Measurements from ENCODE around the gene KIF16B. TPM values are rescaled to one million over a fixed set of nuclear protein-coding genes. Genes with fewer than 3 reads are reported as not detected.

The KIF16B gene
- total RNA-seq, 1 experiment from 2014 or later: 16.6 TPM

- in situ Hi-C loops (cut with HindIII; ENCODE audit: low pct_unique_long_range_greater_than_20kb, low sequenced_read_pairs) (no loop called here), intact Hi-C loops (cut with micrococcal nuclease; ENCODE audit: unreplicated experiment) (no loop called here)
- TF ChIP-seq POLR2AphosphoS5 (IDR thresholded peaks at IDR 0.05; ENCODE audit: low read depth, low read length) (no peak), CTCF (IDR thresholded peaks at IDR 0.05) (no peak), SIN3A (IDR thresholded peaks at IDR 0.05; ENCODE audit: borderline replicate concordance, insufficient read depth, low read depth, low read length) (no peak), TCF7L2 (IDR thresholded peaks at IDR 0.05; ENCODE audit: low read depth, low read length) (no peak), REST (IDR thresholded peaks at IDR 0.05; ENCODE audit: insufficient read depth in 1 of 2, low read depth in 2 of 2, low read length in 1 of 2) (no peak)
- ATAC-seq (no peak), DNase-seq (ENCODE audit: low read depth, low spot score) (peak; percentile 7)
- H3K4me1 ChIP-seq (ENCODE audit: control insufficient read depth, insufficient read depth, low read length): no peaks in the 10 kb centered on the region
- H3K36me3 ChIP-seq (ENCODE audit: control insufficient read depth, insufficient read depth, low read length): no peaks in the 10 kb centered on the region; the same call in 1 of the 2 replicates
- H3K9me3 ChIP-seq (ENCODE audit: control insufficient read depth, insufficient read depth, low read depth, low read length): no peaks in the 10 kb centered on the region
- ChIA-PET POLR2A (no interaction called here), CTCF (no interaction called here)
- no peak overlapping the region for H3K27ac ChIP-seq (ENCODE audit: low read length)
- BruUV-seq (replicated peaks): no TSS peak
- H3K27me3 ChIP-seq (ENCODE audit: control insufficient read depth, insufficient read depth, low read length): no peaks in the 10 kb centered on the region
- H3K4me3 ChIP-seq (ENCODE audit: low read depth in 2 of 2, low read length in 2 of 2): no peak overlapping the region
These were observed 204.5 kb downstream of the KIF16B start for GRCh38 chr20:16368645-16369292.

GRCh38 chr20:16367948-16368560 lies 205.2 kb downstream of the KIF16B start:
- Histone ChIP-seq H3K9me3 (ENCODE audit: control insufficient read depth, insufficient read depth, low read depth, low read length) (no peaks in the 10 kb centered on the region), H3K4me3 (ENCODE audit: low read depth in 2 of 2, low read length in 2 of 2) (no peak overlapping the region), H3K27me3 (ENCODE audit: control insufficient read depth, insufficient read depth, low read length) (no peaks in the 10 kb centered on the region), H3K36me3 (ENCODE audit: control insufficient read depth, insufficient read depth, low read length) (no peaks in the 10 kb centered on the region; the same call in 1 of the 2 replicates), H3K4me1 (ENCODE audit: control insufficient read depth, insufficient read depth, low read length) (no peaks in the 10 kb centered on the region), H3K27ac (ENCODE audit: low read length) (no peak overlapping the region)
- no peak for DNase-seq (ENCODE audit: low read depth, low spot score)
- intact Hi-C loops (cut with micrococcal nuclease; ENCODE audit: unreplicated experiment) (no loop called here), in situ Hi-C loops (cut with HindIII; ENCODE audit: low pct_unique_long_range_greater_than_20kb, low sequenced_read_pairs) (no loop called here)
- CTCF ChIA-PET: no interaction called here
- POLR2A ChIA-PET: no interaction called here
- no TSS peak for BruUV-seq (replicated peaks)
- no peak for TF ChIP-seq TCF7L2 (IDR thresholded peaks at IDR 0.05; ENCODE audit: low read depth, low read length)
- ATAC-seq: no peak

- no peaks in the 10 kb centered on the region for H3K27me3 ChIP-seq (ENCODE audit: control insufficient read depth, insufficient read depth, low read length)
- ChIA-PET CTCF (no interaction called here), POLR2A (no interaction called here)
- no peaks in the 10 kb centered on the region for H3K4me1 ChIP-seq (ENCODE audit: control insufficient read depth, insufficient read depth, low read length)
- H3K4me3 ChIP-seq (ENCODE audit: low read depth in 2 of 2, low read length in 2 of 2): no peak overlapping the region
- in situ Hi-C loops (cut with HindIII; ENCODE audit: low pct_unique_long_range_greater_than_20kb, low sequenced_read_pairs) (no loop called here), intact Hi-C loops (cut with micrococcal nuclease; ENCODE audit: unreplicated experiment) (no loop called here)
- DNase-seq (ENCODE audit: low read depth, low spot score): no peak
- H3K9me3 ChIP-seq (ENCODE audit: control insufficient read depth, insufficient read depth, low read depth, low read length): no peaks in the 10 kb centered on the region
- no peaks in the 10 kb centered on the region; the same call in 1 of the 2 replicates for H3K36me3 ChIP-seq (ENCODE audit: control insufficient read depth, insufficient read depth, low read length)
- ATAC-seq: no peak
- TF ChIP-seq TCF7L2 (IDR thresholded peaks at IDR 0.05; ENCODE audit: low read depth, low read length) (no peak), POLR2AphosphoS5 (IDR thresholded peaks at IDR 0.05; ENCODE audit: low read depth, low read length) (no peak), SIN3A (IDR thresholded peaks at IDR 0.05; ENCODE audit: borderline replicate concordance, insufficient read depth, low read depth, low read length) (no peak), CTCF (IDR thresholded peaks at IDR 0.05) (no peak), REST (IDR thresholded peaks at IDR 0.05; ENCODE audit: insufficient read depth in 1 of 2, low read depth in 2 of 2, low read length in 1 of 2) (no peak)
- no peak overlapping the region for H3K27ac ChIP-seq (ENCODE audit: low read length)
- BruUV-seq (replicated peaks): no TSS peak
These were observed 206.7 kb downstream of the KIF16B start for GRCh38 chr20:16366529-16366928.
